ENCODE measurements around the gene KANSL1.
"Not testable (repeated sequence)": the region's sequence is repeated elsewhere in the genome, so short reads cannot be mapped to it uniquely, and the experiment has no call there.

The KANSL1 gene

GRCh38 chr17:46033392-46033791 lies 159.8 kb downstream of the KANSL1 start:
- DNase-seq: no peak

- DNase-seq: no peak
These were observed 160.3 kb downstream of the KANSL1 start for GRCh38 chr17:46032909-46033308.

- DNase-seq: no peak
These were observed 161.3 kb downstream of the KANSL1 start for GRCh38 chr17:46031920-46032319.

- no peak for DNase-seq
These were observed 161.8 kb downstream of the KANSL1 start for GRCh38 chr17:46031440-46031839.

GRCh38 chr17:46030752-46031151 lies 162.5 kb downstream of the KANSL1 start:
- no peak for DNase-seq

GRCh38 chr17:46029627-46030026 lies 163.6 kb downstream of the KANSL1 start:
- DNase-seq: no peak

- no peak for DNase-seq
These were observed 164.2 kb downstream of the KANSL1 start for GRCh38 chr17:46028981-46029565.

GRCh38 chr17:46028374-46028773 lies 164.9 kb downstream of the KANSL1 start:
- DNase-seq: no peak

GRCh38 chr17:46027976-46028325 lies 165.3 kb downstream of the KANSL1 start:
- DNase-seq: no peak

- no peak for DNase-seq
These were observed 165.9 kb downstream of the KANSL1 start for GRCh38 chr17:46027048-46027975.

GRCh38 chr17:46026166-46027047 lies 166.8 kb downstream of the KANSL1 start:
- DNase-seq: no peak

GRCh38 chr17:46025510-46026165 lies 167.6 kb downstream of the KANSL1 start:
- DNase-seq: no peak

GRCh38 chr17:46025060-46025459 lies 168.2 kb downstream of the KANSL1 start:
- DNase-seq: no peak

- DNase-seq: no peak
These were observed 168.6 kb downstream of the KANSL1 start for GRCh38 chr17:46024590-46024989.

GRCh38 chr17:46023783-46024388 lies 169.3 kb downstream of the KANSL1 start:
- no peak for DNase-seq

- DNase-seq: not testable (repeated sequence)
These were observed 169.9 kb downstream of the KANSL1 start for GRCh38 chr17:46023366-46023765.

GRCh38 chr17:46020998-46021397 lies 172.2 kb downstream of the KANSL1 start:
- DNase-seq: no peak

GRCh38 chr17:46020023-46020761 lies 173.0 kb downstream of the KANSL1 start:
- DNase-seq: peak; percentile 56

- DNase-seq: not testable (repeated sequence)
These were observed 173.8 kb downstream of the KANSL1 start for GRCh38 chr17:46019408-46019925.

- no peak for DNase-seq
These were observed 179.6 kb downstream of the KANSL1 start for GRCh38 chr17:46013502-46014165.

- no peak for DNase-seq
These were observed 180.1 kb downstream of the KANSL1 start for GRCh38 chr17:46013127-46013501.

Measured in stimulated activated CD4-positive, alpha-beta T cell treated with anti-CD3 and anti-CD28 coated beads, Interleukin-15, amount 100 ng/mL, for 24 hours (primary cell).